Renal cortical epithelial cell (primary cell): Measurements from ENCODE around the gene DCST2. TPM values are rescaled to one million over a fixed set of nuclear protein-coding genes. Genes with fewer than 3 reads are reported as not detected.

Experiments
- DNase-seq: peaks from one replicate; pipeline ENCODE4 v3.0.0-alpha.2; 2011; ENCODE audit warnings: low read depth
- total RNA-seq: library from RNA; depleted of rRNA; stranded (reverse); fragments of >200 nt; gene quantifications from 2 replicates; pipeline ENCODE4 v1.2.3, GENCODE V29; 2014

Gene DCST2
- total RNA-seq, 1 donor from 2014 or later: 0.05 TPM

- DNase-seq: peak; percentile 29
Measured at GRCh38 chr1:155049651-155050559, 16.3 kb upstream of the DCST2 start.

- no peak for DNase-seq
Measured at GRCh38 chr1:155048449-155049334, 15.1 kb upstream of the DCST2 start.

- peak; percentile 72 for DNase-seq
Measured at GRCh38 chr1:155044812-155045657, 11.5 kb upstream of the DCST2 start.

- DNase-seq: no peak
Measured at GRCh38 chr1:155044365-155044764, 10.8 kb upstream of the DCST2 start.

GRCh38 chr1:155043793-155044192 is 10.2 kb upstream of the DCST2 start:
- no peak for DNase-seq

- no peak for DNase-seq
Measured at GRCh38 chr1:155043301-155043702, 9.7 kb upstream of the DCST2 start.

GRCh38 chr1:155042789-155043188 is 9.2 kb upstream of the DCST2 start:
- no peak for DNase-seq

- no peak for DNase-seq
Measured at GRCh38 chr1:155040358-155041093, 6.9 kb upstream of the DCST2 start.

GRCh38 chr1:155039308-155039669 is 5.7 kb upstream of the DCST2 start:
- DNase-seq: no peak

GRCh38 chr1:155038602-155039307 is 5.2 kb upstream of the DCST2 start:
- peak; percentile 54 for DNase-seq

- no peak for DNase-seq
Measured at GRCh38 chr1:155037851-155038441, 4.4 kb upstream of the DCST2 start.

GRCh38 chr1:155037043-155037442 is 3.5 kb upstream of the DCST2 start:
- no peak for DNase-seq

GRCh38 chr1:155035936-155036335 is 2.4 kb upstream of the DCST2 start:
- no peak for DNase-seq

GRCh38 chr1:155034318-155035208 is 982 bp upstream of the DCST2 start:
- DNase-seq: no peak

- no peak for DNase-seq
Measured at GRCh38 chr1:155032886-155033285, 695 bp downstream of the DCST2 start.

GRCh38 chr1:155030899-155031298 is 2.7 kb downstream of the DCST2 start:
- DNase-seq: no peak

GRCh38 chr1:155030243-155030795 is 3.3 kb downstream of the DCST2 start:
- DNase-seq: no peak

- DNase-seq: no peak
Measured at GRCh38 chr1:155029513-155030242, 3.9 kb downstream of the DCST2 start.
